NCI-H510A treated with DMSO at 0.1 percent for 48 hours (cell line): Measurements from ENCODE around the gene TDRD3.

ENCODE experiments used
- DNase-seq: peaks from one replicate; lab custom pipeline; 2025; lab: John Stamatoyannopoulos, UW

Gene TDRD3

DNA sequence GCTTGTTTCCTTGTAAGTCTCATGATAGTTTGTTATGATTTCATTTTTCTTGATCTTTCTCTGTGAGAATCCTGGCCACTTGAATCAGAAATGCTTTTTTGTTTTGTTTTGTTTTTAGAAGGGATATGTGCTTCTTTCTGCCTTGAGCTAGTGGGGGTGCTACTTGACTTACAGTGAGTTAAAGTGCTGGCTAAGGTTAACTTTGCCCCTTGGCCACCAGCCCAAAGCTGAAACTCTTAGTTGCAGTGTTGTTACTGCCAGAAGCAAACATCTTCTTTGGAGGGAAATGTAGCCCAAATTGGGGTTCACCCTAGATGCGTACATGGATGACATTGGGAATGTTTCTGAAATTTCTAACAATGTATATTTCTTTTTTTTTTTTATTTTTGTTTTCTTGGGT is 57.4 kb downstream of the TDRD3 start:
- no peak for DNase-seq

DNA sequence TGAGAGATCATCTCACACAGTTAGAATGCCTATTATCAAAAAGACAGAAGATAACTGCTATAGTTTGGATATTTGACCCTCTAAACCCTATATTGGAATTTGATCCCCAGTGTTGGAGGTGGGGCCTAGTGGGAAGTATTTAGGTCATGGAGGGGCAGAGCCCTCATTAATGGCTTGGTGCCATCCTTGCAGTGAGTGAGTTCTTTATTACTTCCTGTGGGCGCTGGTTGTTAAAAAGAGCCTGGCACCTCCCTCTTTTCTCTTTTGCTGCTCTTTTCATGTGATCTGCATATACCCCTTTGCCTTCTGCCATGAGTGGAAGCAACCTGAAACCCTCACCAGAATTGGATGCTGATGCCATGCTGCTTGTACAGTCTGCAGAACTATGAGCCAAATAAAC is 66.8 kb downstream of the TDRD3 start:
- DNase-seq: no peak

DNA sequence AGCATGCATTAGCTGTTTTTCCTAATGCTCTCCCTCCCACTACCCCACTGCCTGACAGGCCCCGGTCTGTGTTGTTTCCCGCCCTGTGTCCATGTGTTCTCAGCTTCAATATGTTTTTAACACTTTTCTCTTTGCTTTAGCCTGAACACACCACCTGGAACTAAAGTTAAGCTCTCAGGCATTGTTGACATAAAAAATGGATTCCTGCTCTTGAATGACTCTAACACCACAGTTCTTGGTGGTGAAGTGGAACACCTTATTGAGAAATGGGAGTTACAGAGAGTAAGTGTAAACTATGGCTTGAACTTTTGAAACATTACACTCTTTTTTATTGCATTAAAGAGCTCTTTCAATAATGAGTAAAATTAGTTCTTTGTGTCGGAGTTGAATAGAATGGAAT is 70.1 kb downstream of the TDRD3 start:
- peak; percentile 10 for DNase-seq

DNA sequence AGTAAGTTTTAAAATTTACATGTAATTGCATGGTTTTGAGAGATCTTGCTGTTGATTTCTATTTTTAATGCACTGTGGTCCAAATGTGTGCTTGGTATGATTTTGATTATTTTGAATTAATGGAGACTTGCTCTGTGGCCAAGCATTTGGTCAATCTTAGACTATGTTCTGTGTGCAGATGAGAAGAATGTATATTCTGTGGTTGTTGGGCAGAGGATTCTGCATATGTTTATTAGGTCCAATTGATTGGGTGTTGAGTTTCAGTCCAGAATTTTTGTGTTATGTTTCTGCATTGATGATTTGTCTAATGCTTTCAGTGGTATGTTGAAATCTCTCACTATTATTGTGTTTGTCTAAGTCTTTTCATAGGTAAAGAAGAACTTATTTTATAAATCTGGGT is 82.3 kb downstream of the TDRD3 start:
- no peak for DNase-seq

- DNase-seq: no peak
These were observed 85.0 kb downstream of the TDRD3 start for GRCh38 chr13:60482012-60482411.

DNA sequence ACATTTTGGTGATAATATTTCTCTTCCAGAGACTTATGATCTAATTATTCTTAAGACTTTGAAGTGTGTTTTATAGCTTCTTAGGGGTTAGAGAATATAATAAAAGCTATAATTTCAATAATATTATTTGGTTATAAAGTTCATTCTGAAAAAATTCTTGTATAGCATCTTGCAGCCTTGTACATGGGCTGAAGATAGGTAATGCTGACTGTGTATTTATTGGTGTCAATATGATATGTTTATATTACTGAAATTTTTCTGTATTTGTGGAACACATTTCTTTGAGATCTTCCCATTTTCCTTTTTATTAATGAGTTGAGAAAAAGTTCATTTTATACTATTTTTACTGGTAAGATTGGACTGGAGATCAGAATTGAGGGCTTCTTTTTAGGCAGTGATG is 87.8 kb downstream of the TDRD3 start:
- DNase-seq: no peak

DNA sequence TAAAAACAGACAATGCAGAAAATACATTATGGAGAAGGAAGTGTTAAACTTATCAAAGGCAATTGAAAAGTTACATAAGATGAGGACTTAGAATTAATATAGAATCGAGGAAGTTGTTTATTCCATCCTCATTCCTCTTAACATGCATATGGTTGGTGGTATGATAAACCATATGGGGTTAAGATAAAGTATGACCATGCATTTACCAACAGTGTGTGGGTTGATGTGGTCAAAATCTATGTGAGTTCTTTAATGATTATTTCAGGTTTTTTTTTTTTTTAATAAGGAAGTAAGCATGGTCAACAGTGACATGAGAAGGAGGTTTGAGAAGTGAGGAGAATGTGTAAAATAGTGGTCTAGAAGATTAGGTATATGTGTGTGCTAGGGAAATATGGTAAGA is 94.5 kb downstream of the TDRD3 start:
- DNase-seq: no peak

DNA sequence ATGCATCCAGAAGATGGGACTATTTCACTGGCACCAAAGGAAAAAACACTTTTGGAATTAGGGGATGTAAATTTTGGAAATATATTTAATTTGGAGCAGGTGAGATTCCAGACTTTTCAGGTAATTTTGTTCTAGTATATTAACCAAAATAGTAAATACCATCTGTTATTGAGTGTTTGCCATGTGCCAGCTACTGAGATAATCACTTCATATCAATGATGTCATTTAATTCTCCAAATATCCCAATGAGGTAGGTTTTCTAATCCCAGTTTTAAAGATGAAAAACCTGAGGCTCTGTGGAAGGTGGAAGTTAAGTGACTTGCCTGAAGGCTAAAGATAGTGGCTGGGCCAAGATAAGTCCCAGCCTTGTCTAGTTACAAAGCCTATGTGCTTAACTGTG is 95.2 kb downstream of the TDRD3 start:
- no peak for DNase-seq

GRCh38 chr13:60494296-60494695 is 97.3 kb downstream of the TDRD3 start:
- no peak for DNase-seq

DNA sequence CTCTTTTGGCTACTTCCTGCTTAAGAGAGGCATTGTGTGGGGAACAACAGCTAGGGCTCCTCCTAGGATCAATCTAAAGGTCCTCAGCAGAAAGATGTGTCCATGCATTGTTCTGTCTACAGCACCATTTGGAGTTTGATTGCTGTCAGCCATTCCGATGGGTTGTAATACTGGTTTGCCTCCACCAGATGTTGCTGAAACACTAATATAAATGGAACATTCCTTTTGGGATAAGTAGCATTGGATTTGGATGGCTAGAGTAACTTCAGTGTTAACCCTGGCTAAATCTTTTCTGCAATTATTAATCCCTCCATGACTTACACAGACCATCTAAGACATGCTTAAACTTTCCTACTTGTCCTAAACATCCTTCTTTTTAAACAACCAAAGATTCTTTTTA is 104.2 kb downstream of the TDRD3 start:
- no peak for DNase-seq

DNA sequence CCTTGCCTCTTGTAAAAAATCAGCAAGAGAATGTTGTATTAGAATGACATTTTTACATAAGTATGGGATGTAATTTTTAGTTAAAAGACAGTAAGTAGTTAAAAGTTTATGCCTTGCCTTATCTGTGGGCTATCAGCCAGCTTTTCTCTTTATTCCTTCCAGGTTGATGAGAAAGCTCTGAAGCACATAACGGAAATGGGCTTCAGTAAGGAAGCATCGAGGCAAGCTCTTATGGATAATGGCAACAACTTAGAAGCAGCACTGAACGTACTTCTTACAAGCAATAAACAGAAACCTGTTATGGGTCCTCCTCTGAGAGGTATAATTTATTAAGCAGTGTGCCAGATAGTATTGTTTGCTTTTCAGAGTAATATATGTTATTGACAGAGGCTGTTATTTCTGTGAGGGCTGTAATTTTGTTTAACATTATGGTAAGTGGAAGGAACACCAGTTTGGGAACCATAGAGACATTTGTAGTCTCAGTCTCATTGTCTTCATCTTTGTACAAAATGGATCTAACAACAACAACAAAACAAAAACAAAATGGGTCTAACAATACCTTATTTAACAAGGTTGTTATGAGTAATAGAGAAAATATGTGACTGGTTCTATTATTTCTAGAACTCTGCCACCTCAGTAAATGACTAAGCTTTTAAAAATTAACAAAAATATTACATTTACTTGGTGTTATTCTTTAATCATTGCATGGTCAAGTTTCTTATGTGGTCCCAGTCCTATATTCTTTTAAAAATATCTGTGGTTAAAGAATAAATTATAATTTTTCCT is 112.8 kb downstream of the TDRD3 start:
- no peak for DNase-seq

DNA sequence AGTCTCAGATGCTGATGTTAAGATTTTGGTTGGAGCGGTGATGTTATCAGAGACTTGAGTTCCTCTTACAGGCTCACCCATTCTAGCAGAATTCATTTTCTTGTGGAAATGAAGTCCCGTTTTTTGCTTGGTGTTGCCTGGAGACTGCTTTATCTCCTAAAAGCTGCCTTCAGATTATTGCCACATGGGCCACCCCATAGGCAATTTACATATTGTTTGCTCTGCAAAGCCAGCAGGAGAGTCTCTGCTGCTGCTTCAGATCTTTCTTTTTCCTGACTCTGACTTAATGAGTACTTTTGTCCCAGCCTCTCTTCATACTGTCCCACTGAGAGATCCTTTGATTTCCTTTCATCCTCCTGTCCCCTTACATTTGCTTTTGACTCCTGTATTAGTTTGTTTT is 114.6 kb downstream of the TDRD3 start:
- DNase-seq: no peak

- no peak for DNase-seq
These were observed 117.9 kb downstream of the TDRD3 start for GRCh38 chr13:60514891-60515290.

DNA sequence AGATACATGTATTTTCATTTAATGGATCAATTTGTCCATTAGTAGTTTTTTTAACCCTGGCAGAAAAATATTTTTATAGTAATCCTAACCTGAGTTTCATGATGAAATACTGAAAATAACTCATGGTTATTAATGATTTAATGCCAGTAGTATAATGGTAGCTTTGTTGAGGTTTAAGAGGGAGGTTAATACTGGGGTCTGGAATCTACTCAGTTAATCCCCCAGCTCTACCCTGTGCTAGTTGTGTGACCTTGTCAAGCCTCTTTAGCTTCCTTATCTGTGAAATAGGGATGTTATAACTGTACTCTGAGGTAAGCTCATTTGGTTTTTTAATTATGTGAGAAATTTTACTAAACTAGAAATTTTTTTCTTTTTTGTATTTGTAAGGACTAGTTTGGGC is 122.5 kb downstream of the TDRD3 start:
- no peak for DNase-seq

DNA sequence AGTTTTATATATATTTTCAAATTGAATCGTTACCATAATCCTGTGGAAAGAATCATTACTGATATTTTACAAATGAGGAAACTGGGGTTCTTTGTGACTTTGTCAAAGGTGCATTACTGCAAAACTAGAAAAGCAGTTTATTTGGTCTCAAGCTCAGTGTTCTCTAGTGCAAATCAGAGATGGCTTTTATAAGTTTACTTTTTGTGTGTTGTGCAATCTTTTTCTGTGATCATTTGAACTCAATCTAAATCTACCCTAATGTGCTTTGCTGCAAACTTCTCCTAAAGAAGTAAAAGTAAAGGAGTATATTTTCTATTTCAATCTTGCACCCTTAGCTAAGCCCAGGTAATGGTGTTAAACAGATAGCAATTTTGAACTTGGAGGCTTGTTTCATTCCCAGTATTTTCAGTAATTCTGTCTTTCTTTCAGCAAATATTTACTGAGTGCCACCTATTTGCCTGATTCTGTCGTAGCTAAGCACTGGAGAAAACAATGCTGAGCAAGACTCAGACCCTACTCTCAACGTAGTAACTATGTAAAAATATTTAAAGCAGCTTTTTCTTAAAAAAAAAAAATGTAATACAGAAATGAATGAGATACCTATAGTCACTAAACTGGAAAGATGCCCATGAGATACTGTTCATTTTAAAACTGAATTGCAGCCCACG is 124.0 kb downstream of the TDRD3 start:
- DNase-seq: no peak

- DNase-seq: no peak
These were observed 141.5 kb downstream of the TDRD3 start for GRCh38 chr13:60538566-60538965.

- no peak for DNase-seq
These were observed 143.3 kb downstream of the TDRD3 start for GRCh38 chr13:60540276-60540675.

GRCh38 chr13:60562096-60562780 is 165.2 kb downstream of the TDRD3 start:
- no peak for DNase-seq

DNA sequence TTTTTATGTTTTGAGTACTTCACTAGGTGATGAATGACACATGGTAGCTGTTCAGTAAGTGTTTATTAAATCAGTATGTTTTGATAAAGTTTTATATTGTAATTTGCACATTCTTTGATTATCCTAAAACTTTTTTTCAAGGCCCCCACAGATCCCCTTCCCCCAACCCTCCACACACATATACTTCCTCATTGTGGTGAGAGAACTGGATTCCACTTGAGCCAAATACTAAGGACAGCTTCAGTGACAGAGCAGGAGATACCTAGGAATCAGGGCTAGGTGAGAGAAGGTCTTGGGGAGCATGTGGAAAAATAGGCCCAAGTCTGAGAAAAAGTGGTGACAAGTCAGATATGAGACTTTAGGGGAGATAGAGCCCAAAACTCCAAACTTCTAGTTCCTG is 174.6 kb downstream of the TDRD3 start:
- no peak for DNase-seq

DNA sequence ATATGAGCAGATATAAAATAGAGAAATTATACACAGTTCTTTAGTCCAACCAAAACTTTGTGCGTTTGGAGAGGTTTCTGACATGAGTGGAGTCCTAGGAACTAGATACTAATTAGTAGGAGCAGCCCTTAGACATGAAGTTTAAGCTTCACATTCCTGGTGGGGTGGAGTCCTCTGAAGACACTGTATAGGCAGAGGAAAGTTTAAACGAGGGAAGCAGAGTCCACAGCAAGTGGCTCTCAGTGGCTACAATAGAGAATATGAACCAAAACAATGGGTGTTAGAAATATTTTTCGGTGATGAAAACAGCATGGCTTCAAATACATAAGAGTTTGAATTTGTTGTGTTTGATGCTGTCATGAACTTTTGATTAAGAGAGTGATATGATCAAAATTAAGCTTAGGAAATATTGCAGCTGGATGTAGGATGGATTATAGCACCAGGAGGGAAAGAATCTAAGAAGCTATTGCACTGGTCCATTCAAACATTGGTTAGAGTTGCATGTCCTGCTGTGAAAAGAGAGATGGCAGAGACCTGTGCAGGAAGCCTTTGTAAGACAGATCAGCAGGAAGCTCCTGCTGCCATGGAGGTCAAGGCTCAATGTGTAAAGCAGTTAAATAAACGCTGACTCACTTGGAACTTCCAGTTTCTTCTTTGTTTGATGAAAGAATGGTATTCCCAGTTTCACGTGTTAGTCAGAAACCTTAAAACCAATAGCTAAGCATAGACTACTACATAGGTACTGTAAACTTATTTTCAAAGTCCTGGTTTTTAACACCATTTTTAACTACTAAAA is 175.2 kb downstream of the TDRD3 start:
- no peak for DNase-seq

DNA sequence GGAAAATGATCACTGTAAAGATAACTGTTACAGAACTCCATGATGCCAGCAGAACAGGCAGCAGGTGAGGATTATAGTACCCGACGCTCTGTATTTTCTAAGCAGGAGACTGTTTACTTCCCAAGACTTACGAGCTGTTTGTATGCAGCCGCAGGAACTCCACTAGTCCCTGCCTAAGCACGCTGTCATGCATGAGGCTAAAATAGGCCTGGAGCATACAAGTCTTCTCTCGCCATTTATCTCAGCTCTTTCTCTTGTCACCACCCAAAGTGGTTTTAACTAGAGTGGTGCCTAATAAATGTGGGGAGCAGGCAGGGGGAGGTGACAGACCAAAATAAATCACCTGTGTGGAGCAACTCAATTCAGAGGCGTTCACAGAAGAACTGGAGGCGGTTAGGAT is 175.8 kb downstream of the TDRD3 start:
- DNase-seq: no peak

GRCh38 chr13:60574735-60575134 is 177.7 kb downstream of the TDRD3 start:
- DNase-seq: no peak
